H9 (cell line): ENCODE measurements around the gene DIPK1C. TPM values are rescaled to one million over a fixed set of nuclear protein-coding genes. Genes with fewer than 3 reads are reported as not detected.

Source experiments
- DNase-seq: peaks from one replicate; pipeline ENCODE4 v3.0.0-alpha.2; 2017
- H2AFZ ChIP-seq: one replicate; pipeline ENCODE4 v1.6.1; 2013; ENCODE audit warnings: mild to moderate bottlenecking, low read length, control low read depth, moderate library complexity
- H2AK5ac ChIP-seq: 2 replicates; pipeline ENCODE4 v1.6.1; 2013; ENCODE audit warnings: low read length, control low read depth, mixed read lengths; ENCODE audit not compliant: insufficient read length
- H2BK120ac ChIP-seq: one replicate; pipeline ENCODE4 v1.6.1; 2013; ENCODE audit warnings: low read depth, mild to moderate bottlenecking, low read length, control low read depth, inconsistent platforms; ENCODE audit not compliant: poor library complexity, severe bottlenecking
- H2BK12ac ChIP-seq: 2 replicates; pipeline ENCODE4 v1.6.1; 2013; ENCODE audit warnings: low read length, control low read depth, mixed read lengths, low read depth; ENCODE audit not compliant: insufficient read length
- H2BK15ac ChIP-seq: 2 replicates; pipeline ENCODE4 v1.6.1; 2013; ENCODE audit warnings: low read depth, low read length, control low read depth
- H2BK20ac ChIP-seq: one replicate; pipeline ENCODE4 v1.6.1; 2013; ENCODE audit warnings: low read depth, mild to moderate bottlenecking, low read length, control low read depth, inconsistent platforms; ENCODE audit not compliant: poor library complexity, severe bottlenecking
- H2BK5ac ChIP-seq: 2 replicates; pipeline ENCODE4 v1.6.1; 2013; ENCODE audit warnings: low read length, control low read depth, mixed read lengths; ENCODE audit not compliant: insufficient read length
- H3K14ac ChIP-seq: 2 replicates; pipeline ENCODE4 v1.6.1; 2013; ENCODE audit warnings: low read length, control low read depth; ENCODE audit not compliant: insufficient read depth
- H3K18ac ChIP-seq: 2 replicates; pipeline ENCODE4 v1.6.1; 2013; ENCODE audit warnings: low read depth, mild to moderate bottlenecking, mixed read lengths, low read length, control low read depth; ENCODE audit not compliant: insufficient read length
- H3K23ac ChIP-seq: 2 replicates; pipeline ENCODE4 v1.6.1; 2013; ENCODE audit warnings: low read length, control low read depth, mixed read lengths, low read depth; ENCODE audit not compliant: insufficient read length
- H3K23me2 ChIP-seq: 2 replicates; pipeline ENCODE4 v1.6.1; 2013; ENCODE audit warnings: low read depth, mild to moderate bottlenecking, mixed read lengths, low read length, control low read depth; ENCODE audit not compliant: insufficient read length, poor library complexity, severe bottlenecking
- H3K27ac ChIP-seq: 2 replicates; pipeline ENCODE4 v1.5.1; 2013; ENCODE audit warnings: low read length, control low read depth, mixed read lengths, low read depth; ENCODE audit not compliant: insufficient read length
- H3K27me3 ChIP-seq: 2 replicates; pipeline ENCODE4 v1.6.1; 2013; ENCODE audit warnings: low read length, control low read depth, inconsistent platforms; ENCODE audit not compliant: insufficient read depth
- H3K4ac ChIP-seq: 2 replicates; pipeline ENCODE4 v1.6.1; 2013; ENCODE audit warnings: low read depth, mild to moderate bottlenecking, control low read depth, inconsistent platforms, low read length, moderate library complexity
- H3K4me1 ChIP-seq: 2 replicates; pipeline ENCODE4 v1.6.1; 2013; ENCODE audit warnings: low read length, control low read depth, inconsistent platforms; ENCODE audit not compliant: insufficient read depth
- H3K4me2 ChIP-seq: 2 replicates; pipeline ENCODE4 v1.6.1; 2013; ENCODE audit warnings: low read length, control low read depth, mixed read lengths; ENCODE audit not compliant: insufficient read length, insufficient read depth
- H3K56ac ChIP-seq: 2 replicates; pipeline ENCODE4 v1.6.1; 2013; ENCODE audit warnings: low read depth, mild to moderate bottlenecking, mixed read lengths, low read length, control low read depth; ENCODE audit not compliant: insufficient read length
- H3K79me1 ChIP-seq: 2 replicates; pipeline ENCODE4 v1.6.1; 2013; ENCODE audit warnings: low read depth, mild to moderate bottlenecking, moderate library complexity, low read length, control low read depth, inconsistent platforms; ENCODE audit not compliant: insufficient read depth, poor library complexity, severe bottlenecking
- H3K79me2 ChIP-seq: 2 replicates; pipeline ENCODE4 v1.6.1; 2013; ENCODE audit warnings: low read length, control low read depth, inconsistent platforms; ENCODE audit not compliant: insufficient read depth
- H3K9ac ChIP-seq: 2 replicates; pipeline ENCODE4 v1.6.1; 2013; ENCODE audit warnings: low read length, control low read depth, mixed read lengths; ENCODE audit not compliant: insufficient read length; ENCODE audit errors: extremely low read depth
- H3K9me3 ChIP-seq: one replicate; pipeline ENCODE4 v1.6.1; 2013; ENCODE audit warnings: low read depth, low read length, inconsistent platforms; ENCODE audit not compliant: control insufficient read depth
- H3T11ph ChIP-seq: one replicate; pipeline ENCODE4 v1.6.1; 2013; ENCODE audit warnings: mild to moderate bottlenecking, low read length, control low read depth, inconsistent platforms
- H4K20me1 ChIP-seq: one replicate; pipeline ENCODE4 v1.6.1; 2013; ENCODE audit not compliant: control insufficient read depth, insufficient read length, insufficient read depth
- H4K5ac ChIP-seq: 2 replicates; pipeline ENCODE4 v1.6.1; 2013; ENCODE audit warnings: low read depth, mild to moderate bottlenecking, mixed read lengths, low read length, control low read depth; ENCODE audit not compliant: insufficient read length
- H4K8ac ChIP-seq: replicated peaks from 2 replicates; pipeline ENCODE4 v1.6.1; 2013; ENCODE audit warnings: low read length, control low read depth, mixed read lengths, low read depth; ENCODE audit not compliant: insufficient read length
- H4K91ac ChIP-seq: 2 replicates; pipeline ENCODE4 v1.6.1; 2013; ENCODE audit warnings: low read depth, mild to moderate bottlenecking, moderate library complexity, mixed read lengths, low read length, control low read depth; ENCODE audit not compliant: insufficient read length
- H3K27ac Mint-ChIP-seq, 3 experiments: 2 replicates in 2 of 3; 3 replicates in 1 of 3; pipeline ENCODE4 v1.8.0; 2020 to 2021; ENCODE audit warnings: mixed read lengths in 3 of 3, mild to moderate bottlenecking in 1 of 3, moderate library complexity in 1 of 3
- H3K27me3 Mint-ChIP-seq: 2 replicates; pipeline ENCODE4 v1.8.0; 2021; ENCODE audit warnings: low read depth, mild to moderate bottlenecking, moderate library complexity, mixed read lengths
- H3K36me3 Mint-ChIP-seq, 3 experiments: 2 replicates in 2 of 3; 3 replicates in 1 of 3; pipeline ENCODE4 v1.8.0; 2020 to 2021; ENCODE audit warnings: low read depth in 3 of 3, mixed read lengths in 3 of 3; ENCODE audit not compliant: insufficient read depth in 1 of 3
- H3K4me1 Mint-ChIP-seq, 2 experiments: 2 replicates each; pipeline ENCODE4 v1.8.0; 2020; ENCODE audit warnings: mixed read lengths in 2 of 2
- H3K4me3 Mint-ChIP-seq, 2 experiments: 2 replicates in 1 of 2; 3 replicates in 1 of 2; pipeline ENCODE4 v1.8.0; 2020 to 2021; ENCODE audit warnings: mild to moderate bottlenecking in 2 of 2, mixed read lengths in 2 of 2, moderate library complexity in 1 of 2
- H3K9me3 Mint-ChIP-seq, 2 experiments: 2 replicates in 1 of 2; 3 replicates in 1 of 2; pipeline ENCODE4 v1.8.0; 2020; ENCODE audit warnings: mild to moderate bottlenecking in 2 of 2, mixed read lengths in 2 of 2, moderate library complexity in 1 of 2
- CTCF ChIP-seq: fragments of 200-600 bp; sonication (generic); conservative IDR thresholded peaks from 3 replicates; pipeline ENCODE4 v1.8.0; 2021; ENCODE audit warnings: antibody characterized with exemption, mild to moderate bottlenecking
- WGBS: extraction: QIAGEN DNeasy Blood & Tissue Kit; methylation state at CpG from one replicate; pipeline ENCODE4 v1.1.7; 2013; ENCODE audit warnings: missing lambda C conversion rate, low lambda C conversion rate, mixed read lengths; ENCODE audit not compliant: insufficient read length; ENCODE audit errors: extremely low coverage; 5-methylcytosine and 5-hydroxymethylcytosine counted together
- total RNA-seq: library from RNA; stranded (reverse); gene quantifications from 2 replicates; pipeline ENCODE4 v1.2.1, GENCODE V29; 2021

DIPK1C gene
- total RNA-seq, 1 experiment from 2014 or later: not detected

DNA sequence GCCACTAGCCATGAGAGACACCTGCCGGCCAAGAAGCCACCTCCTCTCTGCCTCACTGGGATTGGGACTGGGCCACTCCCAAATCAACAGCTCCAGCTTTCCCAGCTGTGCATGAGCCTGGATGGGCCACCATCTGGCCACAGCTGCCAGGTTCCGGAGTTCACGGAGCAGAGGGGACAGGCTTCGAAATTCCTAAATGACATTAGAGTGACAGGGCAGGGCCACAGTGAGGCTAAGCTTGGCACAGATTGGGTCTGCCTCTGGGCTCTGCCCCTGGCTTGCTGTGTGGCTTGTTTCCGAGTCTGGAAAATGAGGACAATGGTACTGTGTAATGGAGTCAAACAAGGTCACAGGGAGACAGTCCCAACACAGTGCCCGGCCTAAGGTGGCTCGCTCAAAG is 6.5 kb downstream of the DIPK1C start:
- no peak overlapping the region for H3K4me3 Mint-ChIP-seq
- H2BK15ac ChIP-seq: no peak overlapping the region

More for the DNA sequence above, 6.5 kb downstream of the DIPK1C start:
- Histone ChIP-seq H2BK12ac (no peak overlapping the region), H4K20me1 (no peaks in the 10 kb centered on the region), H2BK5ac (no peak overlapping the region), H3K27ac (no peak overlapping the region), H3K23me2 (no peaks in the 10 kb centered on the region), H3K23ac (no peak overlapping the region), H3K18ac (no peak overlapping the region), H2AK5ac (no peak overlapping the region), H3T11ph (no peak overlapping the region), H3K4ac (no peak overlapping the region), H3K79me1 (no peaks in the 10 kb centered on the region), H3K79me2 (no peaks in the 10 kb centered on the region), H3K4me1 (no peaks in the 10 kb centered on the region; the same call in 1 of the 2 replicates), H3K9ac (no peak overlapping the region), H2AFZ (no peak overlapping the region), H3K27me3 (peaks cover under 1% of the 10 kb centered on the region; the same call in 1 of the 2 replicates), H4K8ac (no peak overlapping the region), H4K91ac (no peak overlapping the region), H3K14ac (no peak overlapping the region), H2BK120ac (no peak overlapping the region), H4K5ac (no peak overlapping the region), H3K4me2 (no peak overlapping the region), H2BK20ac (no peak overlapping the region), H3K56ac (no peak overlapping the region), H3K9me3 (no peaks in the 10 kb centered on the region)
- WGBS: no CpG with 5 or more reads among the region's 7 CpGs
- no peak for TF ChIP-seq CTCF
- no peak overlapping the region for H3K27ac Mint-ChIP-seq
- peaks cover 8 to 9% of the 10 kb centered on the region in 2 experiments; a peak in 3 of 4 replicates for H3K4me1 Mint-ChIP-seq
- H3K36me3 Mint-ChIP-seq: no peaks in the 10 kb centered on the region; a peak in 1 of 7 replicates
- no peak for DNase-seq
- H3K9me3 Mint-ChIP-seq: no peaks in the 10 kb centered on the region; a peak in 1 of 5 replicates
- H3K27me3 Mint-ChIP-seq: peaks cover 29% of the 10 kb centered on the region
